Activated CD4-positive, alpha-beta T cell treated with anti-CD3 and anti-CD28 coated beads, Interleukin-2, amount 10 ng/mL, durations not matched to agents 7 days and 5 days (primary cell): ENCODE results near the gene BRD3OS. TPM values are rescaled to one million over a fixed set of nuclear protein-coding genes. Genes with fewer than 3 reads are reported as not detected.

Source experiments
- CTCF ChIA-PET: fragments of 350-600 bp; sonication (Branson Sonifier 250); formaldehyde crosslinking; loops from one replicate; lab custom pipeline; 2021; ENCODE audit warnings: antibody characterized with exemption; lab: Charles Lee
- POLR2A ChIA-PET: fragments of 350-600 bp; sonication (Branson Sonifier 250); formaldehyde crosslinking; loops from one replicate; lab custom pipeline; 2021; ENCODE audit warnings: antibody characterized with exemption; lab: Charles Lee
- DNase-seq: peaks from one replicate; pipeline ENCODE4 v3.0.0-alpha.2; 2020
- H3K27ac Mint-ChIP-seq: one replicate; pipeline ENCODE4 v1.8.0; 2021; ENCODE audit warnings: mild to moderate bottlenecking, moderate library complexity, mixed read lengths
- H3K27me3 Mint-ChIP-seq: one replicate; pipeline ENCODE4 v1.8.0; 2021; ENCODE audit warnings: mixed read lengths
- H3K36me3 Mint-ChIP-seq: one replicate; pipeline ENCODE4 v1.8.0; 2021; ENCODE audit warnings: low read depth, mixed read lengths
- H3K4me1 Mint-ChIP-seq: one replicate; pipeline ENCODE4 v1.8.0; 2021; ENCODE audit warnings: mixed read lengths
- H3K4me3 Mint-ChIP-seq: one replicate; pipeline ENCODE4 v1.8.0; 2021; ENCODE audit warnings: mild to moderate bottlenecking, moderate library complexity, mixed read lengths
- H3K9me3 Mint-ChIP-seq: one replicate; pipeline ENCODE4 v1.8.0; 2021; ENCODE audit warnings: mixed read lengths
- total RNA-seq, 2 experiments: library from RNA; stranded (reverse); gene quantifications; one replicate each; pipeline ENCODE4 v1.2.3, GENCODE V29; 2021

The BRD3OS gene
- total RNA-seq, 2 experiments from 2014 or later, result 11.1 to 12.9 TPM

GRCh38 chr9:134056483-134057306 lies 31.4 kb downstream of the BRD3OS start:
- ChIA-PET POLR2A (no interaction called here), CTCF (no interaction called here)
- peaks cover 20% of the 10 kb centered on the region for H3K4me1 Mint-ChIP-seq
- H3K4me3 Mint-ChIP-seq, result no peak overlapping the region
- no peak for DNase-seq
- H3K27me3 Mint-ChIP-seq, result no peaks in the 10 kb centered on the region
- peaks cover 2% of the 10 kb centered on the region for H3K36me3 Mint-ChIP-seq
- no peaks in the 10 kb centered on the region for H3K9me3 Mint-ChIP-seq
- no peak overlapping the region for H3K27ac Mint-ChIP-seq

- CTCF ChIA-PET, result no interaction called here
- Mint-ChIP-seq H3K4me1 (peaks cover 20% of the 10 kb centered on the region), H3K27me3 (no peaks in the 10 kb centered on the region), H3K4me3 (no peak overlapping the region), H3K36me3 (peaks cover 2% of the 10 kb centered on the region), H3K27ac (no peak overlapping the region), H3K9me3 (no peaks in the 10 kb centered on the region)
- POLR2A ChIA-PET, result no interaction called here
- no peak for DNase-seq
These were observed 32.0 kb downstream of the BRD3OS start for GRCh38 chr9:134057307-134057657.

GRCh38 chr9:134057751-134058701 lies 32.7 kb downstream of the BRD3OS start:
- Mint-ChIP-seq H3K27me3 (no peaks in the 10 kb centered on the region), H3K27ac (no peak overlapping the region), H3K4me3 (no peak overlapping the region), H3K4me1 (peaks cover 23% of the 10 kb centered on the region), H3K9me3 (no peaks in the 10 kb centered on the region), H3K36me3 (peaks cover under 1% of the 10 kb centered on the region)
- no peak for DNase-seq
- ChIA-PET CTCF (no interaction called here), POLR2A (no interaction called here)

- DNase-seq, result no peak
- ChIA-PET CTCF (no interaction called here), POLR2A (no interaction called here)
- Mint-ChIP-seq H3K4me3 (no peak overlapping the region), H3K9me3 (no peaks in the 10 kb centered on the region), H3K27me3 (no peaks in the 10 kb centered on the region), H3K27ac (no peak overlapping the region), H3K36me3 (no peaks in the 10 kb centered on the region), H3K4me1 (peaks cover 27% of the 10 kb centered on the region)
These were observed 33.4 kb downstream of the BRD3OS start for GRCh38 chr9:134058716-134059115.

- no peak for DNase-seq
- Mint-ChIP-seq H3K4me1 (peaks cover 27% of the 10 kb centered on the region), H3K27ac (no peak overlapping the region), H3K9me3 (no peaks in the 10 kb centered on the region), H3K27me3 (no peaks in the 10 kb centered on the region), H3K4me3 (no peak overlapping the region), H3K36me3 (no peaks in the 10 kb centered on the region)
- POLR2A ChIA-PET, result no interaction called here
- CTCF ChIA-PET, result no interaction called here
These were observed 33.9 kb downstream of the BRD3OS start for GRCh38 chr9:134059188-134059641.

GRCh38 chr9:134059661-134060395 lies 34.5 kb downstream of the BRD3OS start:
- CTCF ChIA-PET, result no interaction called here
- DNase-seq, result peak; percentile 19
- Mint-ChIP-seq H3K4me1 (peaks cover 31% of the 10 kb centered on the region), H3K27ac (no peak overlapping the region), H3K27me3 (no peaks in the 10 kb centered on the region), H3K4me3 (no peak overlapping the region), H3K36me3 (no peaks in the 10 kb centered on the region), H3K9me3 (no peaks in the 10 kb centered on the region)
- POLR2A ChIA-PET, result no interaction called here

- no peak for DNase-seq
- H3K27me3 Mint-ChIP-seq, result no peaks in the 10 kb centered on the region
- H3K4me3 Mint-ChIP-seq, result no peak overlapping the region
- ChIA-PET POLR2A (no interaction called here), CTCF (no interaction called here)
- no peaks in the 10 kb centered on the region for H3K36me3 Mint-ChIP-seq
- H3K27ac Mint-ChIP-seq, result peak overlapping the region; percentile 57
- no peaks in the 10 kb centered on the region for H3K9me3 Mint-ChIP-seq
- peaks cover 38% of the 10 kb centered on the region for H3K4me1 Mint-ChIP-seq
These were observed 35.3 kb downstream of the BRD3OS start for GRCh38 chr9:134060546-134060945.

- CTCF ChIA-PET, result interaction anchor here (1.0 kb wide), 1 partner anchor 16 kb away, joined by 4 read pairs; no protein-coding TSS in a partner anchor
- Mint-ChIP-seq H3K36me3 (no peaks in the 10 kb centered on the region), H3K27me3 (no peaks in the 10 kb centered on the region), H3K27ac (no peak overlapping the region), H3K9me3 (no peaks in the 10 kb centered on the region), H3K4me1 (peaks cover 44% of the 10 kb centered on the region), H3K4me3 (no peak overlapping the region)
- POLR2A ChIA-PET, result no interaction called here
- no peak for DNase-seq
These were observed 35.9 kb downstream of the BRD3OS start for GRCh38 chr9:134061019-134061687.

GRCh38 chr9:134061688-134062371 lies 36.5 kb downstream of the BRD3OS start:
- H3K27ac Mint-ChIP-seq, result no peak overlapping the region
- H3K4me3 Mint-ChIP-seq, result no peak overlapping the region
- H3K9me3 Mint-ChIP-seq, result no peaks in the 10 kb centered on the region
- H3K4me1 Mint-ChIP-seq, result peaks cover 44% of the 10 kb centered on the region
- H3K27me3 Mint-ChIP-seq, result no peaks in the 10 kb centered on the region
- no peaks in the 10 kb centered on the region for H3K36me3 Mint-ChIP-seq
- DNase-seq, result no peak
- CTCF ChIA-PET, result interaction anchor here (1.0 kb wide), 1 partner anchor 16 kb away, joined by 4 read pairs; no protein-coding TSS in a partner anchor
- POLR2A ChIA-PET, result no interaction called here

- Mint-ChIP-seq H3K27me3 (no peaks in the 10 kb centered on the region), H3K27ac (no peak overlapping the region), H3K9me3 (no peaks in the 10 kb centered on the region), H3K4me1 (peaks cover 43% of the 10 kb centered on the region), H3K4me3 (no peak overlapping the region), H3K36me3 (no peaks in the 10 kb centered on the region)
- DNase-seq, result no peak
- ChIA-PET CTCF (no interaction called here), POLR2A (no interaction called here)
These were observed 37.3 kb downstream of the BRD3OS start for GRCh38 chr9:134062461-134063087.

- peaks cover 43% of the 10 kb centered on the region for H3K4me1 Mint-ChIP-seq
- POLR2A ChIA-PET, result no interaction called here
- no peaks in the 10 kb centered on the region for H3K27me3 Mint-ChIP-seq
- no peak for DNase-seq
- no peak overlapping the region for H3K4me3 Mint-ChIP-seq
- no peaks in the 10 kb centered on the region for H3K9me3 Mint-ChIP-seq
- no peak overlapping the region for H3K27ac Mint-ChIP-seq
- no peaks in the 10 kb centered on the region for H3K36me3 Mint-ChIP-seq
- CTCF ChIA-PET, result interaction anchor here (0.7 kb wide), 1 partner anchor 131 kb away, joined by 3 read pairs; no protein-coding TSS in a partner anchor
These were observed 37.8 kb downstream of the BRD3OS start for GRCh38 chr9:134063088-134063570.
